HG02642 (cell line): ENCODE results near the gene CORIN.

ENCODE experiments used
- ATAC-seq: cut with Tn5 transposase; IDR thresholded peaks from one replicate; pipeline ENCODE4 v1.9.1; 2021; ENCODE audit warnings: mild to moderate bottlenecking; ENCODE audit not compliant: unreplicated experiment, poor library complexity

CORIN gene

DNA sequence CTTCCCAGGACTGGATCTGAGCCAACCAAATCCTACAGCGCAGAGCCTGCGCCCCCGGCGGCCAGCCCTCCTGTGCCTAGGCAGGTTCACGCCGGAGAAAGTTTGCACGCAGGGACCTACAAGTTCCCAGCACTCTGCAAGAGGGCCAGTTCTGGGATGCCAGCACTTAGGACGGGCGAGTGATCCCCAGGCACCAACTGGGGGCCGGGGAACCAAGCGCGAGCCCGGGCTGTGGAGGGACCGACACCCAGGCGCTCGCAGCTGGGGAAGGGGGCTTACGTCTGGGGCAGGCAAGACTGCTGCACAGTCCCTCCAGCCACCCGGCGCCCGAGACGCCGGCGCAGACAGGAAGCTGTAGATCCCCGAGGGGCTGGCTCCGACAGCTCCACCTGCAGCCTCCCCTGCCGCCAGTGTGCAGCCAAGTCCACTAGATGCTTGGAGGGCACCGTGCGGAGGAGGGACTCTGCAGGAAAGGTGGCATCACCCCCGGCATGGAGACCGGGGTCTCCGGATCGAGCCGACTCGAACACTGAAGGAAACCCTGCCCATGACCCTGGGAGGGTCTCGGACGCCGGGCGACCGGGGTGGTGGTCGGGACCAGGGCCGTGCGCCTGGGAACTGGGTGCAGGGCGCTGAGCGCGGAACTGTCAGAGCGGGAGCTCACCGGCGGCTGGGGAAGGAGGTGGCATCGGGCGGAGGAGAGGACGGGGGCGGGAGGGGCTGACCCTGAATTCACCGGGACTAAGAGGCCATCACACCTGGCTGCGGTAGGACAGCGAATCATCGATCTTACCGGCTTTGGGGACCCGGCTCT, 566 bp downstream of the CORIN start:
- ATAC-seq, result peak; percentile 72

GRCh38 chr4:47836641-47837093, 1.2 kb downstream of the CORIN start:
- ATAC-seq, result peak; percentile 84

GRCh38 chr4:47835494-47835893, 2.4 kb downstream of the CORIN start:
- no peak for ATAC-seq

DNA sequence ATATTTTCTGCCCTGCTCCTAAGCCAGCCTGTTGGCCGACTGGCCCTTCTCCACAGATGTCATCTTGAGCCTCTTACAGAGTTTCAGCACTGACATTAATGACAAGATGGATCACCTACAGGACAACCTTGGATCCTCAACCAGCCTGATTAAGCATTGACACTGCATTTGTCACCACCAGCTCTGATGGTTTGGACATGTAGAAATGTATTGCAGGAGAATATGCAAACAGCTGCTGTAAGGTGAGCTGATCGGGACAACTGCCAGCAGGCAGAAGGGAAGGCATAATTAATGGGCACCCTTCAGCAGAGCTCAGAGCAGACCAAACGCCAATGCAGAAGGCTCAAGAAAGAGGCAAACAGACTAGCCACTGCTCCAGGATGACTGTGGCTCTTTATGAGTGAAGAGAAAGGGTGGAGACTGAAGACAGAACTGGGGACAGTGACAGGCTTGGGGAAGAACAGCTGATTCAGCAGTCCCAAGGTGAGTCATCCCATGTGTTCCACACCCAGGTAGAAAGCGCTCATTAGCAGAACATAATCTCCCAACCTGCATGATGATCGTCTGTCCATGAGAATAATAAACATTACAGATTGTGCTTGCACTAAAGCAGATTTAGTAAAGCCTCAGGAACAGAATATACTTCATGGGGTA, 6.7 kb downstream of the CORIN start:
- ATAC-seq, result no peak

- ATAC-seq, result no peak
Measured at GRCh38 chr4:47830265-47831025, 7.4 kb downstream of the CORIN start.

DNA sequence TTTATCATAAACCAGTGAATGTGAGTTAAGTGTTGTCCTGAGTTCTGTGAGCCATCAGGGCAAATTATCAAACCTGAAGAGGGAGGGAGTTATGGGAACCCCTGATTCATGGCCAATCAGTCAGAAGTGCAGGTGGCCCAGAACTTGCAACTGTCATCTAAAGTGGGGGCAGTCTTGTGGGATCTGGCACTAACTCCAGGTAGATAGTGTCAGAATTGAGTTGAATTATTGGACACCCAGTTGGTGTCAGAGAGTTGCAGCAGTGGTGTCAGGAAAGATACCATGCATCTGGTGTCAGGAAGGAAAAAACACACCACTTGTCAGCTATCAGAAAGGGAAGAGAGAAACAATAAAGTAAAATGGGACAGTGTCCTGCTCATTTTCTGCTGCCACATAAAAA, 8.4 kb downstream of the CORIN start:
- ATAC-seq, result no peak

GRCh38 chr4:47827343-47828047, 10.4 kb downstream of the CORIN start:
- ATAC-seq, result no peak

- ATAC-seq, result no peak
Measured at GRCh38 chr4:47824840-47825239, 13.0 kb downstream of the CORIN start.

DNA sequence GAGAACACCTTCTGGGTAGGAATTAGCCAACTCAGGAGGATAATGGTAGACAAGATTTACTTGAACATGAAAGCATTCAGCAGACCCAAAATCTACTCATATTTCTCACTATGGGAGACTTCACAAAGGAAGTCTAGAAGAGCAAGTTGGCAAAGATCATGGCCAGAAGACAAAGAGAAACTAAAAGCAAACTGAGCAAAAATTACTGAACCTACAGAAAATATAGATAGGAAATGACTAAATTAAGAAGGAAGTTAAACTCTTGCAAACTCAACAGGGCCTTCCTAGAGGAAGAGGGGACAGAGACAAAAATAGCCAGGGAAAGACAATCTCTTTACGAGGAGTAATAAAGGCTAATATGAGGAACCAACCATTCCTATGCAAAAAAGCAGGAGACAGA, 18.7 kb downstream of the CORIN start:
- ATAC-seq, result no peak

- no peak for ATAC-seq
Measured at GRCh38 chr4:47817275-47817674, 20.6 kb downstream of the CORIN start.

DNA sequence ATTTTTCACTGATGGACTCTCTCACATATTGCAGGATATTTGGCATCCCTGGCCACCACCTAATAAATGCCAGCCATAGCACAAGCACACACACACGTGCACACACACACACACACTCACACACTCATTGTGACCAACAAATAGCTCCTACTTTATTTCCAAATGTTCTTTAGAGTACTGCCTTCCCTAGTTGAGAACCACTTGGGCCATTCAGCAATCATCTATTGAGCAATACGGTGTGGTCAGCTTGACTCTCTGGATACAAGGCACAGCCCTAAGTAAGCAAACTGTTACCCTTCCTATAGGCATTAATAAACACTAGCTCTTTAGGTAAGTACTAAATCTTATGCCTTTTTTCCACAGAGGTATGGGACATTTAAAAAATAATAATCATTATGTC, 21.1 kb downstream of the CORIN start:
- ATAC-seq, result no peak

DNA sequence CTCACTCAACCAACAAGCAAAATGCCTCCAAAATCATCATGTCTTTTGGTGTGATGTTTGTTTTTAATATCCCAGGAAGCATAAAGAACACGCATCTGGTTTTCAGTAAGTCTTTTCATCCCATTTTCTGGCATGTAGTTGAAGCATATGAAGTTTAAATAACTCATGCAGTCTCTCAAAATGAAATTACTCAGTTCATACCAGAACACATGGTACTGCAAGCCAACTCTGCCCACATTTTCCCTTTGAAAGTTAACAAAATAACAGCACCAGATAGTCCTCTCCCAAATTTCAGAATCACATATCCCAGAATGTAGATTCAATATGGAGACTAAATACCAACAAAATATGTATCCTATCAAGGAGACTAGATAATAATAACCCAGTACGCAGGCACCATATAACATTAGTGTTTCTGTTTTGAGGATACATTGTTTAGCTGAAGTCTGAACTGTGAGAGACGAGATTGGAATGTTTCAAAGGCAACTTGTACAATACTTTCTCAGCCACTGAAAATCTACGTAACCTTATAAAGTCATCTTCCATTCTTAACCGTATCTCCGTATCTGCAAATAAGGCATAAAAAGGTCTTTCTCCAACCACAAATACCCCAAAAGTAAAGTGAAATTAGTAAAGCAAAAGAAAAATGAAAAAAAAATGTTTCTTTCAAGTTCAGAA, 23.1 kb downstream of the CORIN start:
- no peak for ATAC-seq

DNA sequence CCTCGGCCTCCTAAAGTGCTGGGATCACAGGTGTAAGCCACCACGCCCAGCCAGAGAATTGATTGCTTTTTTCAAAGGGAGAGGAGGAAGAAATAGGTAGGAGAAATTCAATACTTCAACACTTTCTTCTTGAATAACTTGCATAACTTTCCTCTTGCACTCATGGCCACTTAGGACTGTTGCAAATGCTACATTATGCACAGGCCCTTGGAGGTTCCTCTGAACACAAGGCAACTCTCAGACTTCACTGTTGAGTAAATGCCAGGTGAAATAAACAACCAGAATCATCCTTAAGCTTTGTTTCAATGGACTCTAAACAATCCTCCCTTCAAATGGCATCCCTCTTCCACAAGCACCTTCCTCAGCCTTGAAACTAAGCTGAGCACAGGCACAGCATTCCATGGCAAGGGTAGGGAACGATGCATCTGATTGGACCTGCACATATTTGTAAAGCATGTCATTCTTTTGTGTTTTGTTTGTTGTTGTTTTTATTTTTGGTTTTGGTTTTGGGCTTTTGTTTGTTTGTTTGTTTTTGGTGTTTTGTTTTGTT, 28.1 kb downstream of the CORIN start:
- ATAC-seq, result no peak

DNA sequence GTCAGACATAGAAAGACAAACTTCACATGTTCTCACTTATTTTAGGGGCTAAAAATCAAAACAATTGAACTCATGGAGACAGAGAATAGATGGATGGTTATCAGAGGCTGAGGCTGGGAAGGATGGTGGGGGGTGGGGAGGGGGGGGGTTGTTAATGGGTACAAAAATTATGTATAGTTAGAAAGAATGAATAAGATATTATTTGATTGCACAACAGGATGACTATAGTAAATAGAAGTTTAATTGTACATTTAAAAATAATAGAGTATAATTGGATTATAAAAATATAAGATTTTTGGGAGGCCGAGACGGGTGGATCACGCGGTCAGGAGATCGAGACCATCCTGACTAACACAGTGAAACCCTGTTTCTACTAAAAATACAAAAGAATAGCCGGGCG, 33.3 kb downstream of the CORIN start:
- ATAC-seq, result no peak

GRCh38 chr4:47801481-47802002, 36.3 kb downstream of the CORIN start:
- ATAC-seq, result no peak

GRCh38 chr4:47798165-47798564, 39.7 kb downstream of the CORIN start:
- ATAC-seq, result no peak

DNA sequence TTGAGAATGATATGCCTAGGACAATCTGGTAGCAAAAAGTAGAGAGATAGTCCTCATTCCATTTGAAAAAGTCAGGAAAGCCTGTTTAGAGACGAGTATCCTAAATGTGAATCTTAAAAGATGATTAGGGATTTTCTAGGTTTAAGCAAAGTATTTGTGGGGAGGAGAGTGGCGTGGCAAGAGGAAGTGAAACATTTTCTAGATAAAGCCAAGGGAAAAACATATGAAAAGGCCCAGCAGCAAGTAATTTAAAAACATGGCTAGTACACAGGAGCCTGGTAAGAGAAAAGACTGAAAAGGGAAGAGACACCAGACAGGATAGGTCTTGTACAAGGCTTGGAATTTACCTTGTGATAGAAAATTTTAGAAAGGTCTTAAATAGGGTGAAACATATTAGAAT, 45.9 kb downstream of the CORIN start:
- no peak for ATAC-seq

DNA sequence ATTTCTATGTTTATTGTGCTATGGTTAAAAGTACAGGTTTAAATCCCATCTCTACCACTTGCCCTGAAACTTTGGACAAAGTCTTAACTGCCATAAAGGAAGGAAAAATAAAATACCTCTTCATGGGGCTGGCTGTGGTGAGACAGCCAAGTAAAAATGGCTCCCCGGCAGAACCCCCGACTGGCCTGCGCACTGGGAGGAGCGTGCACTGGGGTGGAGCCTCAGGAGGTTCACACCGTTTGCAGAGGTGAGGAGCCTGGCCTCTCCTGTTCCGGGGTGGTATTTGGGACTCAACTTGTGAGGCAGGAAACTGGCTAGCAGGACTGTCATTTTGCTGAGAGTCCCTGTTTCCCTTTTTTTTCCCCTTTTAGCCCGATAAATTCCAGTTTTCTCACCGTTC, 47.8 kb downstream of the CORIN start:
- no peak for ATAC-seq

- ATAC-seq, result no peak
Measured at GRCh38 chr4:47788126-47788525, 49.7 kb downstream of the CORIN start.
